Activated CD4-positive, alpha-beta T cell treated with anti-CD3 and anti-CD28 coated beads, Interleukin-2, amount 10 ng/mL, durations not matched to agents 24 days and 14 days (primary cell): Measurements from ENCODE around the gene GPBP1. TPM values are rescaled to one million over a fixed set of nuclear protein-coding genes. Genes with fewer than 3 reads are reported as not detected.
"Not testable (repeated sequence)": the region's sequence is repeated elsewhere in the genome, so short reads cannot be mapped to it uniquely, and the experiment has no call there.

ENCODE experiments used
- DNase-seq: peaks from one replicate; pipeline ENCODE4 v3.0.0; 2022
- H3K27ac Mint-ChIP-seq: one replicate; pipeline ENCODE4 v1.8.0; 2022; ENCODE audit warnings: mild to moderate bottlenecking, mixed read lengths
- H3K27me3 Mint-ChIP-seq: one replicate; pipeline ENCODE4 v1.8.0; 2022; ENCODE audit warnings: mixed read lengths
- H3K36me3 Mint-ChIP-seq: one replicate; pipeline ENCODE4 v1.8.0; 2022; ENCODE audit warnings: low read depth, mild to moderate bottlenecking, mixed read lengths
- H3K4me1 Mint-ChIP-seq: one replicate; pipeline ENCODE4 v1.8.0; 2021; ENCODE audit warnings: mixed read lengths
- H3K4me3 Mint-ChIP-seq: one replicate; pipeline ENCODE4 v1.8.0; 2022; ENCODE audit warnings: mild to moderate bottlenecking, moderate library complexity, mixed read lengths
- H3K9me3 Mint-ChIP-seq: one replicate; pipeline ENCODE4 v1.8.0; 2021; ENCODE audit warnings: mixed read lengths
- intact Hi-C: fragments of 100-400 bp; cut with micrococcal nuclease; formaldehyde crosslinking; loops from one replicate; pipeline ENCODE4 v1.15.1; 2023
- total RNA-seq: library from RNA; stranded (reverse); gene quantifications from 2 replicates; pipeline ENCODE4 v1.2.3, GENCODE V29; 2022

Gene GPBP1
- total RNA-seq, 1 donor from 2014 or later = 86.7 TPM

DNA sequence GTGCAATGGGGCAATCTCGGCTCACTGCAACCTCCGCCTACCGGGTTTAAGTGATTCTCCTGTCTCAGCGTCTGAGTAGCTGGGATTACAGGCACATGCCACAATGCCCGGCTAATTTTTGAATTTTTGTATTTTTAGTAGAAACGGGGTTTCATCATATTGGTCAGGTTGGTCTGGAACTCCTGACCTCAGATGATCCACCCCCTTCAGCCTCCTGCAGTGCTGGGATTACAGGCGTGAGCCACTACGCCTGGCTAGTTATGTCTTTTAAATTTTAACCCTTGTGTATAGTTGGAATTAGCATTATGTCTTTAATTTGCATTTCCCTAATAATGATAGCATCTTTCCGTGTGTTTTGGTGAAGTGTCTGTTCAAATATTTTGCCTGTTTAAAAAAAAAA is 11.5 kb downstream of the GPBP1 start:
- no peaks in the 10 kb centered on the region for H3K27me3 Mint-ChIP-seq
- H3K36me3 Mint-ChIP-seq = peaks cover 52% of the 10 kb centered on the region
- peak overlapping the region; percentile 30 for H3K4me3 Mint-ChIP-seq
- DNase-seq = no peak
- H3K9me3 Mint-ChIP-seq = peaks cover 3% of the 10 kb centered on the region
- H3K27ac Mint-ChIP-seq = peak overlapping the region; percentile 53
- peaks cover 66% of the 10 kb centered on the region for H3K4me1 Mint-ChIP-seq
- intact Hi-C loops = no loop called here

GRCh38 chr5:57186194-57186593 is 12.3 kb downstream of the GPBP1 start:
- Mint-ChIP-seq H3K4me1 (peaks cover 57% of the 10 kb centered on the region), H3K27me3 (no peaks in the 10 kb centered on the region), H3K4me3 (no peak overlapping the region), H3K36me3 (peaks cover 46% of the 10 kb centered on the region), H3K27ac (no peak overlapping the region), H3K9me3 (peaks cover 3% of the 10 kb centered on the region)
- no peak for DNase-seq
- intact Hi-C loops = no loop called here

GRCh38 chr5:57187977-57188376 is 14.1 kb downstream of the GPBP1 start:
- H3K27ac Mint-ChIP-seq = peak overlapping the region; percentile 30
- intact Hi-C loops, H3K9me3 Mint-ChIP-seq, H3K27me3 Mint-ChIP-seq: not testable (repeated sequence)
- peaks cover 50% of the 10 kb centered on the region for H3K36me3 Mint-ChIP-seq
- peak overlapping the region; percentile 7 for H3K4me3 Mint-ChIP-seq
- H3K4me1 Mint-ChIP-seq = peaks cover 63% of the 10 kb centered on the region
- DNase-seq = peak; percentile 72

- Mint-ChIP-seq H3K4me3 (no peak overlapping the region), H3K27me3 (no peaks in the 10 kb centered on the region), H3K27ac (no peak overlapping the region), H3K36me3 (peaks cover 48% of the 10 kb centered on the region), H3K4me1 (peaks cover 67% of the 10 kb centered on the region), H3K9me3 (no peaks in the 10 kb centered on the region)
- intact Hi-C loops = no loop called here
- DNase-seq = no peak
These were observed 15.7 kb downstream of the GPBP1 start for GRCh38 chr5:57189515-57189914.

- Mint-ChIP-seq H3K4me3 (no peak overlapping the region), H3K36me3 (peaks cover 48% of the 10 kb centered on the region), H3K27ac (no peak overlapping the region), H3K4me1 (peaks cover 60% of the 10 kb centered on the region), H3K27me3 (no peaks in the 10 kb centered on the region), H3K9me3 (no peaks in the 10 kb centered on the region)
- intact Hi-C loops = no loop called here
- no peak for DNase-seq
These were observed 16.7 kb downstream of the GPBP1 start for GRCh38 chr5:57190593-57190992.

- no peak overlapping the region for H3K4me3 Mint-ChIP-seq
- H3K27me3 Mint-ChIP-seq = no peaks in the 10 kb centered on the region
- H3K36me3 Mint-ChIP-seq = peaks cover 50% of the 10 kb centered on the region
- H3K4me1 Mint-ChIP-seq = peaks cover 59% of the 10 kb centered on the region
- H3K27ac Mint-ChIP-seq = no peak overlapping the region
- intact Hi-C loops = no loop called here
- no peak for DNase-seq
- no peaks in the 10 kb centered on the region for H3K9me3 Mint-ChIP-seq
These were observed 17.3 kb downstream of the GPBP1 start for GRCh38 chr5:57191163-57191562.

GRCh38 chr5:57191986-57192385 is 18.1 kb downstream of the GPBP1 start:
- no peak overlapping the region for H3K27ac Mint-ChIP-seq
- no peaks in the 10 kb centered on the region for H3K27me3 Mint-ChIP-seq
- no peak for DNase-seq
- no peaks in the 10 kb centered on the region for H3K9me3 Mint-ChIP-seq
- H3K36me3 Mint-ChIP-seq = peaks cover 49% of the 10 kb centered on the region
- intact Hi-C loops = loop anchor here (2.0 kb wide), 1 partner anchor 17 kb away; the partner anchor contains the start of gene GPBP1
- H3K4me1 Mint-ChIP-seq = peaks cover 51% of the 10 kb centered on the region
- no peak overlapping the region for H3K4me3 Mint-ChIP-seq

- Mint-ChIP-seq H3K36me3 (peaks cover 49% of the 10 kb centered on the region), H3K4me3 (peak overlapping the region; percentile 19), H3K4me1 (peaks cover 50% of the 10 kb centered on the region)
- H3K27ac Mint-ChIP-seq, DNase-seq, H3K9me3 Mint-ChIP-seq, H3K27me3 Mint-ChIP-seq: not testable (repeated sequence)
- intact Hi-C loops = loop anchor here (2.0 kb wide), 1 partner anchor 18 kb away; the partner anchor contains the start of gene GPBP1
These were observed 19.0 kb downstream of the GPBP1 start for GRCh38 chr5:57192832-57193231.

DNA sequence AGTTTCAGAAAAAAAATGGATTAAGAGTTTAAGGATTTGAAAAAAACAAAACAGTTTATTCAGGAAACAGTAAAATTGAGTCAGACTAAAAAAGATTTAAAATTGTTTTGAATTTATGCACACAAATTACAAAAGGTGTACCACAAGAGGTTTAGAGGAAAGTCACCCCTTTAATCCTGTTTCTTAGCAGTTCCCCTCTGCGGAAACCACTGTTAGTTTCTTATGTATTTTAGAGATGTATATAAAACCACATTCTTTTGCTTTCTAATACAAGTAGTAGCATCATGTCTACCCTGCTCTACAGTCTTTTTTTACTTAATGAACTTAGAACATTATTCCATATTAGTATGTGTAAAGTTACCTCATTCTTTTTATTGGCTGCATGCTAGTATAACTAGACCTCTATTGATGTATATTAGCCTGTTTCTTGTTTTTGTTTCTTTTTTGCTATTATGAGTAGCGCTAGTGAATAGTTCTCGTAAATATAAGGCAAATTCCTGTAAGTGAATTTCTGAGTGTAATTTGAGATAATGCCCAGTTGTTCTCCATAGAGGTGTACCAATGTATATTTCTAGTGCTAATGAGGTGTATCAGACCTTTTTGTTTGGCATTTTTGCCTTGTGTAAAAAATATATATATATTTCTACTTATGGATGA is 20.0 kb downstream of the GPBP1 start:
- intact Hi-C loops = loop anchor here (2.0 kb wide), 1 partner anchor 19 kb away; the partner anchor contains the start of gene GPBP1
- Mint-ChIP-seq H3K4me1 (peaks cover 45% of the 10 kb centered on the region), H3K27me3 (no peaks in the 10 kb centered on the region), H3K36me3 (peaks cover 44% of the 10 kb centered on the region), H3K4me3 (peak overlapping the region; percentile 57), H3K9me3 (no peaks in the 10 kb centered on the region), H3K27ac (peak overlapping the region; percentile 79)
- no peak for DNase-seq

DNA sequence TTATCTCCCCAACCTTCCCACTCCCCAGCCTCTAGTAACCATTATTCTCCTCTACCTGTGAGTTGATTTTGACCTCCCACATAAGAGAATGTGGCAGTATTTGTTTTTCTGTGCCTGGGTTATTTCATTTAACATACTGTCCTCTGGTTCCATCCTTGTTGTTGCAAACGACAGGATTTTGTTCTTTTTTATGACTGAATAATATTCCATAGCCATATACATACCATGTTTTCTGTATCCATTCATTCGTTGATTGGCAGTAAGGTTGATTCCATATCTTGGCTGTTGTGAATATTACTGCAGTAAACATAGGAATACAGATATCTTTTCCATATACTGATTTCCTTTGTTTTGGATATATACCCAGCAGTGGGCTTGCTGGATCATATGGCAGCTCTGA is 20.8 kb downstream of the GPBP1 start:
- no peak overlapping the region for H3K4me3 Mint-ChIP-seq
- no peaks in the 10 kb centered on the region for H3K27me3 Mint-ChIP-seq
- H3K27ac Mint-ChIP-seq = no peak overlapping the region
- H3K9me3 Mint-ChIP-seq = no peaks in the 10 kb centered on the region
- DNase-seq = no peak
- intact Hi-C loops = no loop called here
- peaks cover 46% of the 10 kb centered on the region for H3K4me1 Mint-ChIP-seq
- peaks cover 41% of the 10 kb centered on the region for H3K36me3 Mint-ChIP-seq

DNA sequence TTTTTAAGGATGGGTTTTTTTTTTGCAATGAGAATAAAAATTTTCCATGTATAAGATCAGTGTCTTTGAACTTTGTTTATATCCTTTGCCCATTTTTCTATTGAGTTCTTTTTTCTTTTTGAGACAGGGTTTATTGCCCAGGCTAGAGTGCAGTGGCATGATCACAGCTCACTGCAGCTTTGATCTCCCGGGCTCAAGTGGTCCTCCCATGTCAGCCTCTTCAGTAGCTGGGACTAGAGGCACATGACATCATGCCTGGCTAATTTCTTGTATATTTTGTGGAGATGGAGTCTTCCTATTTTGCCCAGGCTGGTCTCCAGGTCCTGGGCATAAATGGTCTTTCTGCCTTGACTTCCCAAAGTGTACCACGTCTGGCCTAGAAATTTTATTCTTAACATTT is 21.2 kb downstream of the GPBP1 start:
- peaks cover 47% of the 10 kb centered on the region for H3K4me1 Mint-ChIP-seq
- no peaks in the 10 kb centered on the region for H3K9me3 Mint-ChIP-seq
- H3K27ac Mint-ChIP-seq = no peak overlapping the region
- no peaks in the 10 kb centered on the region for H3K27me3 Mint-ChIP-seq
- intact Hi-C loops = no loop called here
- peaks cover 40% of the 10 kb centered on the region for H3K36me3 Mint-ChIP-seq
- no peak overlapping the region for H3K4me3 Mint-ChIP-seq
- no peak for DNase-seq

DNA sequence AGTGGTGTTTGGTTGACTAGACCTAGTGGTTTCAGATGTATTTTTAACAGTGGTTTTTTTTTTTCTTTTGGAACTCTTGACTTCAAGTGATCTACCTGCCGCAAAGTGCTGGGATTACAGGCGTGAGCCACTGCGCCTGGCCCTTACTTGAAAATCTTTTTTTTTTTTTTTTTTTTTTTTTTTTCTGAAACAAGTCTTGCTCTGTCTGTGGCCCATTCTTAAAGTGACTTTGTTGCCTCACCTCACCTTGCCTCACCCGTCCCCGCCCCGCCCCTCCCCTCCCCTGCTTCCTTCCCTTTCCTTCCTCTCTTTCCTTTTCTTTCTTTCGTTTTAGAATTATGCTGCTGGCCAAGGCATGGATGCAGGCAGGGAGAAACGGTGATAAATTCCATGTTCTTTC is 26.0 kb downstream of the GPBP1 start:
- Mint-ChIP-seq H3K4me1 (peaks cover 32% of the 10 kb centered on the region), H3K9me3 (no peaks in the 10 kb centered on the region), H3K36me3 (peaks cover 20% of the 10 kb centered on the region), H3K4me3 (peak overlapping the region; percentile 25), H3K27ac (no peak overlapping the region), H3K27me3 (no peaks in the 10 kb centered on the region)
- intact Hi-C loops = no loop called here
- DNase-seq = no peak

DNA sequence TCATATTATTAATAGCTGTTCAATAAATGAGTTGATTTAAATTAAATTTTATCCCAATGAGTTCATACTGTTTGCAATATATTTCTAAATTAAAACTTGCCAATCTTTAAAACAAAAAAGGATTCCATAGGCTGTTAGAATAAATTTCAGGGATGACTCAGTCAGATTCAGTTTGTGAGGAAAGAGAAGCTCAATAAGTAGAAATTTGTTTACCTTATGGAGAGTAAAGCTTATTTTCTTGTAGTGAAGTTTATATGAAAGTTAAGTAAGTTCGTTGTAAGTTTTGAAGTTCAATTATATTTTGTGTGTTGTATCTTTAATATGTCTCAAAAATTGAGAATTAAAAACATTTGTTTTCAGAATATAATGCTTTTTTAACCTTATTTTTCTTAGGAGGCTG is 29.0 kb downstream of the GPBP1 start:
- no peak overlapping the region for H3K27ac Mint-ChIP-seq
- H3K9me3 Mint-ChIP-seq = no peaks in the 10 kb centered on the region
- peaks cover 36% of the 10 kb centered on the region for H3K4me1 Mint-ChIP-seq
- peaks cover 21% of the 10 kb centered on the region for H3K36me3 Mint-ChIP-seq
- H3K4me3 Mint-ChIP-seq = no peak overlapping the region
- no peaks in the 10 kb centered on the region for H3K27me3 Mint-ChIP-seq
- intact Hi-C loops = no loop called here
- no peak for DNase-seq

- Mint-ChIP-seq H3K27ac (peak overlapping the region; percentile 25), H3K36me3 (peaks cover 34% of the 10 kb centered on the region), H3K9me3 (no peaks in the 10 kb centered on the region), H3K4me3 (no peak overlapping the region), H3K27me3 (no peaks in the 10 kb centered on the region), H3K4me1 (peaks cover 44% of the 10 kb centered on the region)
- intact Hi-C loops = no loop called here
- DNase-seq = no peak
These were observed 33.3 kb downstream of the GPBP1 start for GRCh38 chr5:57207007-57207653.
